HCT116 (cell line): ENCODE measurements around the gene WFDC5. TPM values are rescaled to one million over a fixed set of nuclear protein-coding genes. Genes with fewer than 3 reads are reported as not detected.

Experiments
- ATAC-seq: fragments of 200-7000 bp; cut with Tn5 transposase; 2 replicates; pipeline ENCODE4 v1.9.1; 2020; ENCODE audit warnings: mild to moderate bottlenecking, moderate library complexity
- BruUV-seq: library from RNA; stranded (reverse); fragments of 400-500 nt; replicated peaks from 2 replicates; lab custom pipeline; 2021; lab: Mats Ljungman, UMichigan
- CTCF ChIA-PET: fragments of 300-600 bp; sonication (Branson Sonifier 250); formaldehyde crosslinking; loops from one replicate; lab custom pipeline; 2021; ENCODE audit warnings: antibody characterized with exemption; lab: Charles Lee
- POLR2A ChIA-PET: fragments of 300-600, 350-600 bp; sonication (Branson Sonifier 250); formaldehyde crosslinking; loops from one replicate; lab custom pipeline; 2021; ENCODE audit warnings: antibody characterized with exemption; lab: Charles Lee
- RAD21 ChIA-PET, 2 experiments: fragments of 300-600 bp; sonication (Branson Sonifier 250); formaldehyde crosslinking; loops; one replicate each; lab custom pipeline; 2023; ENCODE audit warnings: low total read pairs in 2 of 2; ENCODE audit not compliant: uncharacterized antibody in 2 of 2, unreplicated experiment in 2 of 2, low non-redundant PET in 1 of 2; lab: Charles Lee
- DNase-seq: peaks from one replicate; pipeline ENCODE4 v3.0.0-alpha.2; 2010; ENCODE audit warnings: low read depth, low spot score
- H2AFZ ChIP-seq: fragments of 200-600 bp; shearing (Covaris generic), sonication (generic); 2 replicates; pipeline ENCODE4 v1.6.1; 2017; ENCODE audit warnings: low read depth, mixed run types, mixed read lengths, antibody characterized with exemption, low read length; ENCODE audit not compliant: poor library complexity, severe bottlenecking
- H3K27ac ChIP-seq: 2 replicates; pipeline ENCODE4 v1.5.1; 2012; ENCODE audit warnings: low read depth, low read length
- H3K27me3 ChIP-seq: fragments of 200-600 bp; sonication (generic); 2 replicates; pipeline ENCODE4 v1.6.1; 2016; ENCODE audit warnings: mixed run types, low read length, mixed read lengths; ENCODE audit not compliant: insufficient read depth
- H3K36me3 ChIP-seq, 2 experiments: fragments of 200-500 bp in 1 of 2; fragments of 200-600 bp in 1 of 2; sonication (Bioruptor generic) in 1 of 2; sonication (generic) in 1 of 2; 2 replicates each; pipeline versions ENCODE4 v1.5.1 to v1.6.1; 2014 to 2016; ENCODE audit warnings: low read length in 2 of 2, inconsistent platforms in 1 of 2, mixed read lengths in 1 of 2, mixed run types in 1 of 2; ENCODE audit not compliant: insufficient read depth in 2 of 2, control insufficient read depth in 1 of 2
- H3K4me1 ChIP-seq, 2 experiments: fragments of 200-600 bp in 1 of 2; sonication (generic) in 1 of 2; 2 replicates each; pipeline versions ENCODE4 v1.5.1 to v1.6.1; 2012 to 2017; ENCODE audit warnings: low read length in 2 of 2, inconsistent platforms in 1 of 2, mild to moderate bottlenecking in 1 of 2, mixed read lengths in 1 of 2, mixed run types in 1 of 2, moderate library complexity in 1 of 2; ENCODE audit not compliant: insufficient read depth in 2 of 2, control insufficient read depth in 1 of 2
- H3K4me2 ChIP-seq: fragments of 200-600 bp; sonication (generic); 2 replicates; pipeline ENCODE4 v1.6.1; 2017; ENCODE audit warnings: mixed run types, low read length, mixed read lengths
- H3K4me3 ChIP-seq, 2 experiments: fragments of 200-600 bp in 1 of 2; sonication (generic) in 1 of 2; replicated peaks in 1 of 2; 2 replicates each; pipeline ENCODE4 v1.5.1; 2011 to 2016; ENCODE audit warnings: low read length in 2 of 2, control low read depth in 1 of 2, low read depth in 1 of 2, mild to moderate bottlenecking in 1 of 2, mixed read lengths in 1 of 2, mixed run types in 1 of 2
- H3K79me2 ChIP-seq: fragments of 200-600 bp; sonication (generic); 2 replicates; pipeline ENCODE4 v1.6.1; 2017; ENCODE audit warnings: mild to moderate bottlenecking, mixed run types, low read length, moderate library complexity, mixed read lengths; ENCODE audit not compliant: insufficient read depth
- H3K9ac ChIP-seq: fragments of 200-600 bp; sonication (generic); 2 replicates; pipeline ENCODE4 v1.6.1; 2016; ENCODE audit warnings: low read length, mixed read lengths
- H3K9me2 ChIP-seq: fragments of 200-600 bp; sonication (generic), shearing (Covaris generic); 2 replicates; pipeline ENCODE4 v1.6.1; 2017; ENCODE audit warnings: mixed run types, mild to moderate bottlenecking, moderate library complexity; ENCODE audit not compliant: insufficient read depth
- H3K9me3 ChIP-seq, 2 experiments: fragments of 200-500 bp in 1 of 2; fragments of 200-600 bp in 1 of 2; sonication (Bioruptor generic) in 1 of 2; sonication (generic) in 1 of 2; 2 replicates each; pipeline ENCODE4 v1.6.1; 2014 to 2017; ENCODE audit warnings: low read length in 2 of 2, mixed read lengths in 2 of 2, inconsistent platforms in 1 of 2, low read depth in 1 of 2, mild to moderate bottlenecking in 1 of 2, mixed run types in 1 of 2, moderate library complexity in 1 of 2; ENCODE audit not compliant: control insufficient read depth in 1 of 2, insufficient read depth in 1 of 2
- H4K20me1 ChIP-seq: fragments of 200-600 bp; sonication (generic), shearing (Covaris generic); 2 replicates; pipeline ENCODE4 v1.6.1; 2017; ENCODE audit warnings: mixed run types, mild to moderate bottlenecking, moderate library complexity; ENCODE audit not compliant: insufficient read depth
- CBX3 ChIP-seq: IDR thresholded peaks from 2 replicates; pipeline ENCODE4 v1.6.1; 2012; ENCODE audit warnings: low read depth
- CEBPB ChIP-seq: IDR thresholded peaks from 2 replicates; pipeline ENCODE4 v1.6.1; 2012; ENCODE audit warnings: low read depth
- EZH2 ChIP-seq: fragments of 200-600 bp; sonication (generic); IDR thresholded peaks from 2 replicates; pipeline ENCODE4 v1.6.1; 2017; ENCODE audit warnings: antibody characterized with exemption, mixed run types
- EZH2phosphoT487 ChIP-seq: fragments of 200-600 bp; IDR thresholded peaks from 2 replicates; pipeline ENCODE4 v1.6.1; 2018; ENCODE audit warnings: antibody characterized with exemption, borderline replicate concordance
- POLR2A ChIP-seq: IDR thresholded peaks from 2 replicates; pipeline ENCODE4 v1.7.0; 2011; ENCODE audit warnings: borderline replicate concordance; ENCODE audit not compliant: insufficient read depth, insufficient read length; ENCODE audit errors: extremely low read depth
- RAD21 ChIP-seq: IDR thresholded peaks from 2 replicates; pipeline ENCODE4 v1.6.1; 2012; ENCODE audit warnings: low read depth, mild to moderate bottlenecking
- SIN3A ChIP-seq: IDR thresholded peaks from 2 replicates; pipeline ENCODE4 v1.6.1; 2012; ENCODE audit warnings: low read depth
- SP1 ChIP-seq: IDR thresholded peaks from 2 replicates; pipeline ENCODE4 v1.6.1; 2012; ENCODE audit warnings: low read depth
- SRF ChIP-seq: IDR thresholded peaks from 2 replicates; pipeline ENCODE4 v1.6.1; 2012; ENCODE audit warnings: low read depth
- YY1 ChIP-seq: IDR thresholded peaks from 2 replicates; pipeline ENCODE4 v1.6.1; 2011; ENCODE audit warnings: low read length, low read depth, moderate library complexity, mild to moderate bottlenecking; ENCODE audit not compliant: insufficient replicate concordance; ENCODE audit errors: extremely low read depth
- ZFX ChIP-seq: fragments of 450-650 bp; IDR thresholded peaks from 2 replicates; pipeline ENCODE4 v1.6.1; 2017
- intact Hi-C: fragments of 100-400 bp; cut with micrococcal nuclease; formaldehyde crosslinking; loops from 2 replicates; pipeline ENCODE4 v1.10.0; 2022
- total RNA-seq: library from RNA; stranded (reverse); gene quantifications from one replicate; pipeline ENCODE4 v1.2.1, GENCODE V29; 2021; ENCODE audit not compliant: unreplicated experiment
- TF ChIP-seq, protein P1 (sequence below): IDR thresholded peaks from 2 replicates; pipeline ENCODE4 v1.6.1; 2012
- TF ChIP-seq, protein P2 (sequence below), 3 experiments: fragments of 200-600 bp in 1 of 3; sonication (generic) in 1 of 3; IDR thresholded peaks in 2 of 3; conservative IDR thresholded peaks in 1 of 3; 2 replicates each; pipeline ENCODE4 v1.5.1; 2012 to 2017; ENCODE audit warnings: low read depth in 2 of 3, low read length in 2 of 3, antibody characterized with exemption in 1 of 3, borderline replicate concordance in 1 of 3, control low read depth in 1 of 3, mild to moderate bottlenecking in 1 of 3, mixed read lengths in 1 of 3, mixed run types in 1 of 3, moderate library complexity in 1 of 3; ENCODE audit not compliant: insufficient read depth in 1 of 3
- TF ChIP-seq, protein P3 (sequence below): IDR thresholded peaks from 2 replicates; pipeline ENCODE4 v1.6.1; 2012
- TF ChIP-seq, protein P4 (sequence below): IDR thresholded peaks from 2 replicates; pipeline ENCODE4 v1.6.1; 2012; ENCODE audit warnings: low read depth

WFDC5 gene
- total RNA-seq, 1 experiment from 2014 or later, result not detected

DNA sequence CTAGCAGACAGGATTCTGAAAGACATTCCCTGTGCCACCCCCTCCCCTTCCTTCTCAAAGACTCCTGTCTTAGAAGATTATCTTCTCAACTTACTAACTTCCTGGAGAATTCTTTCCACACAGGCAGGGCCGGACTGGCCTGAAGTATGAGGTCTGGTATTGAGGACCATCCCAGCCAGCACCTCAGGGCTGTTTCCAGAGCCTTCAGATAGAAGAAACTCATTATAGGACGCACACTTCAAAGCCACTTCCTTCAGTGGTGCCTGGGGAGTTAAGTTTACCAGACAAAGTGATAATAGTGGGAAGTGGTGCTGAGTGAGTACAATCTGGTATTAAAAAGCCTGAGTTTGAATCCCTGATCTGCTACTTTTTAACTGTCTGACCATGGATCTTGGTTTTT, 29.7 kb downstream of the WFDC5 start:
- Histone ChIP-seq H3K79me2 (no peaks in the 10 kb centered on the region), H3K4me2 (no peak overlapping the region), H3K9ac (no peak overlapping the region), H3K9me2 (no peaks in the 10 kb centered on the region), H3K27ac (no peak overlapping the region), H3K27me3 (no peaks in the 10 kb centered on the region), H3K4me1 (no peaks in the 10 kb centered on the region), H3K9me3 (no peaks in the 10 kb centered on the region), H2AFZ (no peak overlapping the region), H3K4me3 (no peak overlapping the region), H4K20me1 (no peaks in the 10 kb centered on the region), H3K36me3 (peaks cover 0 to 10% of the 10 kb centered on the region in 2 experiments; a peak in 2 of 4 replicates)
- intact Hi-C loops, result no loop called here
- ChIA-PET CTCF (no interaction called here), RAD21 (no interaction called here), POLR2A (no interaction called here)
- BruUV-seq, result no TSS peak
- DNase-seq (no peak), ATAC-seq (no peak)
- TF ChIP-seq, protein P1, sequence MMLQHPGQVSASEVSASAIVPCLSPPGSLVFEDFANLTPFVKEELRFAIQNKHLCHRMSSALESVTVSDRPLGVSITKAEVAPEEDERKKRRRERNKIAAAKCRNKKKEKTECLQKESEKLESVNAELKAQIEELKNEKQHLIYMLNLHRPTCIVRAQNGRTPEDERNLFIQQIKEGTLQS, result no peak
- TF ChIP-seq SIN3A (no peak), POLR2A (no peak), EZH2 (no peak), CEBPB (no peak), EZH2phosphoT487 (no peak), ZFX (no peak), CBX3 (no peak), YY1 (no peak), RAD21 (no peak), SP1 (no peak), SRF (no peak)
- TF ChIP-seq, protein P2, sequence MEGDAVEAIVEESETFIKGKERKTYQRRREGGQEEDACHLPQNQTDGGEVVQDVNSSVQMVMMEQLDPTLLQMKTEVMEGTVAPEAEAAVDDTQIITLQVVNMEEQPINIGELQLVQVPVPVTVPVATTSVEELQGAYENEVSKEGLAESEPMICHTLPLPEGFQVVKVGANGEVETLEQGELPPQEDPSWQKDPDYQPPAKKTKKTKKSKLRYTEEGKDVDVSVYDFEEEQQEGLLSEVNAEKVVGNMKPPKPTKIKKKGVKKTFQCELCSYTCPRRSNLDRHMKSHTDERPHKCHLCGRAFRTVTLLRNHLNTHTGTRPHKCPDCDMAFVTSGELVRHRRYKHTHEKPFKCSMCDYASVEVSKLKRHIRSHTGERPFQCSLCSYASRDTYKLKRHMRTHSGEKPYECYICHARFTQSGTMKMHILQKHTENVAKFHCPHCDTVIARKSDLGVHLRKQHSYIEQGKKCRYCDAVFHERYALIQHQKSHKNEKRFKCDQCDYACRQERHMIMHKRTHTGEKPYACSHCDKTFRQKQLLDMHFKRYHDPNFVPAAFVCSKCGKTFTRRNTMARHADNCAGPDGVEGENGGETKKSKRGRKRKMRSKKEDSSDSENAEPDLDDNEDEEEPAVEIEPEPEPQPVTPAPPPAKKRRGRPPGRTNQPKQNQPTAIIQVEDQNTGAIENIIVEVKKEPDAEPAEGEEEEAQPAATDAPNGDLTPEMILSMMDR (IDR thresholded peaks at IDR 0.05 in 2 of 3, conservative IDR thresholded peaks at IDR 0.05 in 1 of 3; ENCODE audit: borderline replicate concordance in 1 of 3, insufficient read depth in 1 of 3, low read depth in 2 of 3, low read length in 2 of 3), result no peak
- TF ChIP-seq, protein P3, sequence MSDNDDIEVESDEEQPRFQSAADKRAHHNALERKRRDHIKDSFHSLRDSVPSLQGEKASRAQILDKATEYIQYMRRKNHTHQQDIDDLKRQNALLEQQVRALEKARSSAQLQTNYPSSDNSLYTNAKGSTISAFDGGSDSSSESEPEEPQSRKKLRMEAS, result no peak
- TF ChIP-seq, protein P4, sequence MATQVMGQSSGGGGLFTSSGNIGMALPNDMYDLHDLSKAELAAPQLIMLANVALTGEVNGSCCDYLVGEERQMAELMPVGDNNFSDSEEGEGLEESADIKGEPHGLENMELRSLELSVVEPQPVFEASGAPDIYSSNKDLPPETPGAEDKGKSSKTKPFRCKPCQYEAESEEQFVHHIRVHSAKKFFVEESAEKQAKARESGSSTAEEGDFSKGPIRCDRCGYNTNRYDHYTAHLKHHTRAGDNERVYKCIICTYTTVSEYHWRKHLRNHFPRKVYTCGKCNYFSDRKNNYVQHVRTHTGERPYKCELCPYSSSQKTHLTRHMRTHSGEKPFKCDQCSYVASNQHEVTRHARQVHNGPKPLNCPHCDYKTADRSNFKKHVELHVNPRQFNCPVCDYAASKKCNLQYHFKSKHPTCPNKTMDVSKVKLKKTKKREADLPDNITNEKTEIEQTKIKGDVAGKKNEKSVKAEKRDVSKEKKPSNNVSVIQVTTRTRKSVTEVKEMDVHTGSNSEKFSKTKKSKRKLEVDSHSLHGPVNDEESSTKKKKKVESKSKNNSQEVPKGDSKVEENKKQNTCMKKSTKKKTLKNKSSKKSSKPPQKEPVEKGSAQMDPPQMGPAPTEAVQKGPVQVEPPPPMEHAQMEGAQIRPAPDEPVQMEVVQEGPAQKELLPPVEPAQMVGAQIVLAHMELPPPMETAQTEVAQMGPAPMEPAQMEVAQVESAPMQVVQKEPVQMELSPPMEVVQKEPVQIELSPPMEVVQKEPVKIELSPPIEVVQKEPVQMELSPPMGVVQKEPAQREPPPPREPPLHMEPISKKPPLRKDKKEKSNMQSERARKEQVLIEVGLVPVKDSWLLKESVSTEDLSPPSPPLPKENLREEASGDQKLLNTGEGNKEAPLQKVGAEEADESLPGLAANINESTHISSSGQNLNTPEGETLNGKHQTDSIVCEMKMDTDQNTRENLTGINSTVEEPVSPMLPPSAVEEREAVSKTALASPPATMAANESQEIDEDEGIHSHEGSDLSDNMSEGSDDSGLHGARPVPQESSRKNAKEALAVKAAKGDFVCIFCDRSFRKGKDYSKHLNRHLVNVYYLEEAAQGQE, result no peak
